K562 (cell line): ENCODE measurements around the gene SYNRG. TPM values are rescaled to one million over a fixed set of nuclear protein-coding genes. Genes with fewer than 3 reads are reported as not detected.

Experiments used
- ATAC-seq: fragments of 200-7000 bp; cut with Tn5 transposase; 3 replicates; pipeline ENCODE4 v1.9.1; 2020; ENCODE audit warnings: moderate library complexity
- BruUV-seq: library from RNA; stranded (reverse); fragments of 400-500 nt; replicated peaks from 2 replicates; lab custom pipeline; 2021; lab: Mats Ljungman, UMichigan
- CTCF ChIA-PET: fragments of 300-600 bp; formaldehyde crosslinking; extraction: SDS; loops from one replicate; lab custom pipeline; 2021; ENCODE audit warnings: low intra/inter-chr PET ratio; lab: Yijun Ruan, JAX
- POLR2A ChIA-PET: fragments of 300-600, 350-650 bp; sonication (Branson Sonifier 250); formaldehyde crosslinking; extraction: SDS; loops from one replicate; lab custom pipeline; 2021; ENCODE audit warnings: antibody characterized with exemption, inconsistent platforms; lab: Yijun Ruan, JAX
- DNase-seq, 4 experiments: peaks; one replicate each; pipeline versions ENCODE4 v3.0.0 to v3.0.0-alpha.2; 2011 to 2018; ENCODE audit warnings: low spot score in 3 of 4, mixed read lengths in 3 of 4; ENCODE audit errors: extremely low read depth in 1 of 4
- FAIRE-seq: peaks from 2 replicates; lab custom pipeline; 2011; peaks lifted over from hg19 to GRCh38; lab: Jason Lieb, UNC
- H2AFZ ChIP-seq: 2 replicates; pipeline ENCODE4 v1.6.0; 2011; ENCODE audit warnings: low read depth, low read length, control low read depth, inconsistent platforms
- H3K27ac ChIP-seq: fragments of 200-600 bp; 3 replicates; pipeline ENCODE4 v1.8.0; 2011; ENCODE audit warnings: low read depth, mild to moderate bottlenecking, control low read depth, inconsistent platforms, low read length, moderate library complexity, mixed read lengths; ENCODE audit errors: extremely low read depth
- H3K27me3 ChIP-seq, 2 experiments: fragments of 300-600 bp in 1 of 2; 2 replicates in 1 of 2; 3 replicates in 1 of 2; pipeline versions ENCODE4 v1.6.0 to v1.8.0; 2011; ENCODE audit warnings: inconsistent platforms in 2 of 2, low read length in 2 of 2, mild to moderate bottlenecking in 1 of 2, mixed read lengths in 1 of 2, moderate library complexity in 1 of 2; ENCODE audit not compliant: control insufficient read depth in 2 of 2, insufficient read depth in 2 of 2
- H3K36me3 ChIP-seq: fragments of 300-600 bp; 3 replicates; pipeline ENCODE4 v1.8.0; 2011; ENCODE audit warnings: mild to moderate bottlenecking, low read length, inconsistent platforms; ENCODE audit not compliant: control insufficient read depth, insufficient read depth
- H3K4me1 ChIP-seq, 2 experiments: fragments of 200-600 bp in 1 of 2; replicated peaks in 1 of 2; 2 replicates in 1 of 2; 3 replicates in 1 of 2; pipeline versions ENCODE4 v1.5.1 to v1.8.0; 2011; ENCODE audit warnings: inconsistent platforms in 2 of 2, low read length in 2 of 2, mild to moderate bottlenecking in 1 of 2, mixed read lengths in 1 of 2, moderate library complexity in 1 of 2; ENCODE audit not compliant: control insufficient read depth in 2 of 2, insufficient read depth in 2 of 2
- H3K4me2 ChIP-seq: 2 replicates; pipeline ENCODE4 v1.6.1; 2011; ENCODE audit warnings: low read length, control low read depth, inconsistent platforms, mixed read lengths; ENCODE audit not compliant: insufficient read depth
- H3K4me3 ChIP-seq: fragments of 200-600 bp; sonication (generic), shearing (Covaris generic); 2 replicates; pipeline ENCODE4 v1.5.1; 2016; ENCODE audit warnings: control low read depth, inconsistent platforms
- H3K79me2 ChIP-seq: fragments of 200-600 bp; 3 replicates; pipeline ENCODE4 v1.8.0; 2011; ENCODE audit warnings: low read length, inconsistent platforms; ENCODE audit not compliant: control insufficient read depth, insufficient read depth
- H3K9ac ChIP-seq, 2 experiments: 2 replicates each; pipeline versions ENCODE4 v1.6.0 to v1.6.1; 2011; ENCODE audit warnings: low read depth in 2 of 2, low read length in 2 of 2, control low read depth in 1 of 2, inconsistent platforms in 1 of 2, mild to moderate bottlenecking in 1 of 2, mixed read lengths in 1 of 2; ENCODE audit not compliant: insufficient read depth in 1 of 2
- H3K9me1 ChIP-seq: one replicate; pipeline ENCODE4 v1.6.0; 2011; ENCODE audit warnings: inconsistent platforms, mild to moderate bottlenecking, low read length, moderate library complexity; ENCODE audit not compliant: control insufficient read depth, insufficient read depth
- H3K9me3 ChIP-seq: replicated peaks from 2 replicates; pipeline ENCODE4 v1.5.1; 2011; ENCODE audit warnings: low read depth, low read length, inconsistent platforms; ENCODE audit not compliant: control insufficient read depth, insufficient read depth
- H4K20me1 ChIP-seq: replicated peaks from 2 replicates; pipeline ENCODE4 v1.6.1; 2011; ENCODE audit warnings: low read length, inconsistent platforms, mixed read lengths; ENCODE audit not compliant: control insufficient read depth, insufficient read depth
- KDM4B ChIP-seq, 2 experiments: fragments of 450-650 bp in 1 of 2; sonication (generic) in 1 of 2; IDR thresholded peaks; 2 replicates each; pipeline ENCODE4 v1.6.1; 2016 to 2017; ENCODE audit warnings: borderline replicate concordance in 2 of 2, antibody characterized with exemption in 1 of 2, low read depth in 1 of 2, mild to moderate bottlenecking in 1 of 2
- NFATC3 ChIP-seq: fragments of 450-650 bp; IDR thresholded peaks from 2 replicates; pipeline ENCODE4 v1.6.1; 2017; ENCODE audit warnings: mild to moderate bottlenecking
- NR3C1 ChIP-seq: sonication (generic); formaldehyde crosslinking; IDR thresholded peaks from 2 replicates; pipeline ENCODE4 v1.8.1; 2022; ENCODE audit warnings: missing genetic modification reagents
- SOX6 ChIP-seq: fragments of 450-650 bp; IDR thresholded peaks from 2 replicates; pipeline ENCODE4 v1.6.1; 2014; ENCODE audit warnings: mild to moderate bottlenecking
- WGBS: fragments of 100-300 bp; shearing (Covaris generic); methylation state at CpG from one replicate; pipeline ENCODE4 v1.1.6; 2016; ENCODE audit warnings: low coverage, mixed read lengths; ENCODE audit not compliant: insufficient coverage; ENCODE audit errors: missing lambda C conversion rate; 5-methylcytosine and 5-hydroxymethylcytosine counted together
- in situ Hi-C: fragments of 300-500 bp; cut with MboI; formaldehyde crosslinking; loops from 4 replicates; pipeline ENCODE4 v1.15.0; 2018; ENCODE audit warnings: inconsistent platforms, mixed read lengths
- intact Hi-C: fragments of 100-400 bp; cut with micrococcal nuclease; formaldehyde crosslinking; loops from 2 replicates; pipeline ENCODE4 v1.14.2; 2022
- polyA plus RNA-seq, 8 experiments: library from polyadenylated mRNA; depleted of rRNA in 4 of 8; stranded (reverse) in 5 of 8; unstranded in 3 of 8; fragments of >200 nt; fragmentation: Nextera tagmentation in 2 of 8; fragmentation: Illumina TruSeq in 1 of 8; extraction: Ambion mirVana in 2 of 8; extraction: Trizol in 1 of 8; gene quantifications; 2 replicates each; pipeline versions ENCODE4 v1.2.1 to v1.2.3, GENCODE V29; 2011 to 2014; ENCODE audit warnings: inconsistent platforms in 1 of 8, missing spikeins in 1 of 8
- total RNA-seq, 7 experiments: library from RNA; depleted of rRNA in 6 of 7; stranded (reverse); fragments of >200 nt in 6 of 7; fragmentation: Illumina TruSeq in 2 of 7; extraction: Trizol in 2 of 7; gene quantifications; 2 replicates each; pipeline versions ENCODE4 v1.2.1 to v1.2.3, GENCODE V29; 2011 to 2021; ENCODE audit warnings: low replicate concordance in 1 of 7
- TF ChIP-seq, protein P1 (sequence below): fragments of 450-650 bp; formaldehyde crosslinking; IDR thresholded peaks from 2 replicates; pipeline ENCODE4 v1.4.0; 2020; ENCODE audit warnings: mild to moderate bottlenecking, mixed read lengths
- TF ChIP-seq, protein P2 (sequence below): fragments of 250-450 bp; sonication (Bioruptor Pico); IDR thresholded peaks from 2 replicates; pipeline ENCODE4 v1.6.1; 2021; ENCODE audit warnings: mild to moderate bottlenecking

SYNRG gene
- total and polyA plus RNA-seq, 9 of the 15 experiments (the other 6 are each of a cell fraction or from before 2014, with no cell fraction given), result 2.9 to 28.2 (median 15.1) TPM

DNA sequence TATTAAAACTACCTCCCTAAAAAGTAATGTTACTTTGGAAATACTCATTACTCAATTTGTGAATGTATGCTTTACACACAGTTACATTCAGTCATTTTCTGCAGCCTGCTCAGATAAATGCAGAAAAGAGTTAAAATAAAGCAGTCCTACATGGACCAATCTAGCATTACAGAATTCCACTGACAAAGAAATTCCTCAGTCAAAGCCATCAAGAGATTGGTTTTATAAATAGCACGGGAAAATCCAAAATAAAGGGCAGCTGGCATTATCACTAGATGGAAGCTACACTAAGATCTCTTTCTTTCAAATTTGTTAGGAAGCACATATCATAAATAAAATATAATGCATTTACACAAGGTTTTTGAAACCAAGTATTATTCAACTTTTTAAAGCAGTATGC, 61.2 kb downstream of the SYNRG start:
- CTCF ChIA-PET, result no interaction called here
- 100% methylated on average over 1 of the region's 1 CpG for WGBS

More for the DNA sequence above, 61.2 kb downstream of the SYNRG start:
- H3K4me3 ChIP-seq, result no peak overlapping the region
- intact Hi-C loops, result no loop called here
- no peak for ATAC-seq
- no peak overlapping the region for H3K27ac ChIP-seq
- H2AFZ ChIP-seq, result no peak overlapping the region
- POLR2A ChIA-PET, result no interaction called here
- H3K9me1 ChIP-seq, result no peaks in the 10 kb centered on the region
- peaks cover 13% of the 10 kb centered on the region for H3K36me3 ChIP-seq
- H3K4me1 ChIP-seq, result no peaks in the 10 kb centered on the region
- H3K79me2 ChIP-seq, result no peaks in the 10 kb centered on the region
- no peaks in the 10 kb centered on the region for H3K9me3 ChIP-seq
- no peaks in the 10 kb centered on the region for H3K27me3 ChIP-seq
- no peak for DNase-seq
- no peak overlapping the region for H3K4me2 ChIP-seq
- TF ChIP-seq, protein P1, sequence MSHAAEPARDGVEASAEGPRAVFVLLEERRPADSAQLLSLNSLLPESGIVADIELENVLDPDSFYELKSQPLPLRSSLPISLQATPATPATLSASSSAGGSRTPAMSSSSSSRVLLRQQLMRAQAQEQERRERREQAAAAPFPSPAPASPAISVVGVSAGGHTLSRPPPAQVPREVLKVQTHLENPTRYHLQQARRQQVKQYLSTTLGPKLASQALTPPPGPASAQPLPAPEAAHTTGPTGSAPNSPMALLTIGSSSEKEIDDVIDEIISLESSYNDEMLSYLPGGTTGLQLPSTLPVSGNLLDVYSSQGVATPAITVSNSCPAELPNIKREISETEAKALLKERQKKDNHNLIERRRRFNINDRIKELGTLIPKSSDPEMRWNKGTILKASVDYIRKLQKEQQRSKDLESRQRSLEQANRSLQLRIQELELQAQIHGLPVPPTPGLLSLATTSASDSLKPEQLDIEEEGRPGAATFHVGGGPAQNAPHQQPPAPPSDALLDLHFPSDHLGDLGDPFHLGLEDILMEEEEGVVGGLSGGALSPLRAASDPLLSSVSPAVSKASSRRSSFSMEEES (CRISPR knock-in tag), result no peak
- TF ChIP-seq, protein P2, sequence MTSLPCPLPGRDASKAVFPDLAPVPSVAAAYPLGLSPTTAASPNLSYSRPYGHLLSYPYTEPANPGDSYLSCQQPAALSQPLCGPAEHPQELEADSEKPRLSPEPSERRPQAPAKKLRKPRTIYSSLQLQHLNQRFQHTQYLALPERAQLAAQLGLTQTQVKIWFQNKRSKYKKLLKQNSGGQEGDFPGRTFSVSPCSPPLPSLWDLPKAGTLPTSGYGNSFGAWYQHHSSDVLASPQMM, result no peak
- no peak for TF ChIP-seq KDM4B (IDR thresholded peaks at IDR 0.05; ENCODE audit: borderline replicate concordance in 2 of 2, low read depth in 1 of 2)
- no peak for TF ChIP-seq NFATC3
- no peak for TF ChIP-seq NR3C1 (CRISPR knock-in tag)
- no peak for TF ChIP-seq SOX6
- H4K20me1 ChIP-seq, result no peaks in the 10 kb centered on the region
- in situ Hi-C loops, result no loop called here
- no TSS peak for BruUV-seq
- H3K9ac ChIP-seq, result no peak overlapping the region
- FAIRE-seq, result no peak
